ENCODE results near the gene GOLGA6L10.
"Not testable (repeated sequence)": the region's sequence is repeated elsewhere in the genome, so short reads cannot be mapped to it uniquely, and the experiment has no call there.

The GOLGA6L10 gene, protein sequence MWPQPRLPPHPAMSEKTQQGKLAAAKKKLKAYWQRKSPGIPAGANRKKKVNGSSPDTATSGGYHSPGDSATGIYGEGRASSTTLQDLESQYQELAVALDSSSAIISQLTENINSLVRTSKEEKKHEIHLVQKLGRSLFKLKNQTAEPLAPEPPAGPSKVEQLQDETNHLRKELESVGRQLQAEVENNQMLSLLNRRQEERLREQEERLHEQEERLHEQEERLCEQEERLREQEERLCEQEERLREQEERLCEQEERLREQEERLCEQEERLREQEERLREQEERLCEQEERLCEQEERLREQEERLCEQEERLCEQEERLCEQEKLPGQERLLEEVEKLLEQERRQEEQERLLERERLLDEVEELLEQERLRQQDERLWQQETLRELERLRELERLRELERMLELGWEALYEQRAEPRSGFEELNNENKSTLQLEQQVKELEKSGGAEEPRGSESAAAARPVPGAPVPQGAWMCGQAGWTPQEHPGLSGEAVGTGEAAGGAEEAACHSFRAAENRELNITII

DNA sequence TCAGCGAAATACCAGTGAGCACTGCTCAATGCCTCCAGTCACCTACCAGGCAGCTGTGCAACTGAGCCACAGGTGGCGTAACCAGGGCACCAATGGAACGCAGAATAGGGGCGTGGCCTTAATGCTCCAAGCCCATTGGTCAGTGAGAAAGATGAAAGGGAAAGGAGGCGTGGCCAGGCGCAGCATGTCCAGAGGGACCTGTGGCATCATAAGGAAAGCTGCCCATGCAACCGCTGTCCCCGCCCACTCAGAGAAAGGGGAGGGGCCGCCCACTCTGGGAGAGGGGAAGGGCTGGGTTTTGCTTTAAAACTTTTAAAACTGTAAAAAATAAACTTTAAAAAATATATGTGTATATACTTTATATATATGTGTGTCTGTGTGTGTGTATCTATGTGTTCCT lies at the start of gene GOLGA6L10:
GOLGA6L10 (minus strand) TSS at position 101 of the 400 bp plus-strand sequence; CDS start at position 1, 100 bp downstream.
- not testable (repeated sequence) for DNase-seq (ENCODE audit: low read depth)

DNA sequence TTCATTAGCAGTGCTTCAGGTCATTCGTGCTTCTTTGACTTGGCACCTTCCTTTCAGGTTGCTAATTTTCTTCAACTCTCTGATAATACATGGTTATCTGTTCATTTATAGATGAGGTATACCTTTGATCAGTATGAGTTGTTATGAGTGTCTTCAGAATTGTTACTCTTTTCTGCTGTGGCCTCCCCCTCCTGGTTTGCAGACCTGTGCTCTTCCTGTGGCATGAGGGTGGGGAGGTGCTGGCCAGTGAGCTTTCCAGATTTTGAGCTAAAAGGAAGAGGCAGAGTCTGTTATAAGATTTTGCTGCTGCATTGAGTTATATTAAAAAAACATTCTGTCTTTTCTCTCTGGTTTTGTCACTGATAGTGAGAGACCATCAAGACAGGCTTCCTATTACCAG lies 49.5 kb upstream of the GOLGA6L10 start:
- no peak for DNase-seq (ENCODE audit: low read depth)

DNA sequence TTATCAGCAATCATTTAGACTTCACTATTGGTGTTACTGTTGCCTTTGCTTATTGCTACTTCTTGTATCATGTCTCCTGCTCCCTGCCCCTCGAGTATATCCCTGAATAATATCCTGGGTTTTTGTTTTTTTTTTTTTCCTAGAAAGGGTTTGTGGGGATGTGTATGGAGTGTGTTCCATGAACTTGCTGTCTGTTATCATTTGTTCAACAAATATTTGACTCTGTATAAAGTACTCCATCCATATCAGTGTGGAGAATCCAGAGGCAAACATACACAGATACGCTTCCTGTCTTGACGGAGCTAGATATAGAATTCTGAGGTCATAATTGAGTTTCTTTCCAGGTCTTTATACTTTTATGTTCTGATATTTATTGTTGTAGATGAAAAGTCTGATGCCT lies 48.5 kb upstream of the GOLGA6L10 start:
- no peak for DNase-seq (ENCODE audit: low read depth)

DNA sequence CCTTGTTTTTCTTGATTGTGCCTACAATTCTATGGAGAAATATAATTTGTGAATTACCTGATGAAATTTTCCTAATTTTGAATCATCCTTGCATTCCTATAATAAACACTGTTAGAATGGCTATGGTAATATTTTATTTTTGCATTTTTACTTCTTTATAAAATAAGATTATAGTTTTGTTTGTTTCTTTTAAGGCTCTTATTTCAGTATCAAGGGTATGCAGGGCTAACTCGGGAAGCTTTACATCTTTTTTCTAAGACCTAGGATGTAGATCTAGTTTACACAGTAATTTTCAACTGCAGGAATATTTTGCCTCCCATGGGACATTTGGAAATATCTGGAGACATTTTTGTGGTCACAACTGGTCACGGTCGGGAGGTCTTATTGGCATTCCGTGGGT lies 46.5 kb upstream of the GOLGA6L10 start:
- not testable (repeated sequence) for DNase-seq (ENCODE audit: low read depth)

DNA sequence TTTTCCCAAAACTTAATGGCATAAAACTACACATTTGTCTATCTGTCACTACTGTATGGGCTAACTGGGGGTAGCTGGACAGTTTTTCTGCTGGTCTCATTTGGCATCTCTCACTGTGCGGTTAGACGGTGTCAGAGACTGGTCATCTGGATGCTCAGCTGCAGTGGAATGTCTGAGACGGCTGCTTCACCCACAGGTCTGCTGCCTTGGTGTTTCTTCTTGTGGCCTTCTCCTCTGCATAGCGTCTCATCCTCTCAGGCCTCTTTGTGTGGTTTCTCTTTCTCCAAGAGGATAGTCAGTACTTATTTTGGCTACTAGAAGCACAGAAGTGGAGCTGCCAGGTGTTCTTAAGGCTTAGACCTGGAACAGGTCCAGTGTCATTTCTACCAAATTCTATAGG lies 44.4 kb upstream of the GOLGA6L10 start:
- DNase-seq (ENCODE audit: low read depth), result peak; percentile 29

DNA sequence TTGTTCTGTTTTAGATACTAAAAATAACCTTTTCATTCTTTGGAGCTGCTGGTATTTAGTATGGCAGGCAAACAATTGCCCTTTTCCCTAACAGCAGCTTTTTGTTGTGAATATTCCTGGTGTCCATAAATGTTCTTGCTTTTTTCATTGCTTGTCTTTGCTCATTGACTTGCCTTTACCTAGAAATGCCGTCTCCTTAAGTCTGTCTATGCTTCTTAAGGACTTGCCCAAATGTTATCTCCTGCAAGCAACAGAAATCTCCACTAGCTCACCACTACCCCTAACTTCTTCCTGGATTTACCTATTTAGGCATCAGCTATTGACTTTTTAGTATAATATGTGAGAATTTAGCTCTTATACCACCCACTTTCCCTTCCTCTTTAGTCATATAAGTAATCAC lies 42.8 kb upstream of the GOLGA6L10 start:
- not testable (repeated sequence) for DNase-seq (ENCODE audit: low read depth)

DNA sequence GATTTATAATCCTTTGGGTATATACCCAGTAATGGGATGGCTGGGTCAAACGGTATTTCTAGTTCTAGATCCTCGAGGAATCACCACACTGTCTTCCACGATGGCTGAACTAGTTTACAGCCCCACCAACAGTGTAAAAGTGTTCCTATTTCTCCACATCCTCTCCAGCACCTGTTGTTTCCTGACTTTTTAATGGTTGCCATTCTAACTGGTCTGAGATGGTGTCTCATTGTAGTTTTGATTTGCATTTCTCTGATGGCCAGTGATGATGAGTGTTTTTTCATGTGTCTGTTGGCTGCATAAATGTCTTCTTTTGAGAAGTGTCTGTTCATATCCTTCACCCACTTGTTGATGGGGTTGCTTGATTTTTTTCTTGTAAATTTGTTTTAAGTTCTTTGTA lies 40.9 kb upstream of the GOLGA6L10 start:
- not testable (repeated sequence) for DNase-seq (ENCODE audit: low read depth)

DNA sequence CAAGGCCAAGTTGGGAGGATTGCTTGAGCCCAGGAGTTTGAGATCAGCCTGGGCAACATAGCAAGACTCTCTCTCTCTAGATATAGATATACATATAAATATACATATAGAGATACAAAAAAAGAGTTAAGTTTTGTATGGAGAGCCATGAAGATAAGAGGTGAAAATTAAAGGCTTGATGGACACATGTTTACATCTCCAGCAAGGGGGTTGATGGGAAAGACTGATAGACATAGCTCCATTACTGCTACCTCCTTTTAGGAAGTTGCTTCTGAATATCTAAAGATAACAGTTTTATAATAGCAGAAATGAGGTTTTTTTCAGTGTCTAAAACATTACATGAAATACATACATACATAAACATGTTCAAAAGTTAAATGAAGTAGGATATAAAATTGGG lies 37.9 kb upstream of the GOLGA6L10 start:
- not testable (repeated sequence) for DNase-seq (ENCODE audit: low read depth)

DNA sequence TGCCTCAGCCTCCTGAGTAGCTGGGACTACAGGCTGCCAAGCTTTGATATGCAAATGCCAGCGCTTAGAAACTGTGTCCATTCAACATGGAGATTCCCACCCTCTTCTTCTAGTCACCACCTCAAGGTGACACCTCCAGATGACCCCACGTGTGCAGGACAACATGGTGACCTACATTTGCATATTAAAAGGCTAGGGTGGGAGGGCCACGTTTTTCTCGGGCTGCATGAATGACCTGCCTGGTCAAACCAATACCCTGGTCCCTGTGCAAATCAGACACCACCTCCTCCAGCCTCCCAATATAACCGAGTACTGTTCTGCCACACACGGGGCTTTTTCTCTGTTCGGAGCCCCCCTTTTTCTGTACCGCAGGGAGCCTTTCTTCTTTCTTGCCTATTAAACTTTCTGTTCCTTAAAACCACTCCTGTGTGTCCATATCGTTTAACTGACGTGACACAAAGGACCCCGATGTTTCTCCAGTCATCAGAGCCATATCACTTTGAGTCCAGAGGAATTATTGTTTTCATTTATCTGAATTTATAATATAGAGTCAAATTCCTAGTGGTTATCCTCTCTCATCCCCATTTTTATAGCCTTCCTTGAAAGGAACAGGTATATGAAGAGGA lies 32.2 kb upstream of the GOLGA6L10 start:
- not testable (repeated sequence) for DNase-seq (ENCODE audit: low read depth)

DNA sequence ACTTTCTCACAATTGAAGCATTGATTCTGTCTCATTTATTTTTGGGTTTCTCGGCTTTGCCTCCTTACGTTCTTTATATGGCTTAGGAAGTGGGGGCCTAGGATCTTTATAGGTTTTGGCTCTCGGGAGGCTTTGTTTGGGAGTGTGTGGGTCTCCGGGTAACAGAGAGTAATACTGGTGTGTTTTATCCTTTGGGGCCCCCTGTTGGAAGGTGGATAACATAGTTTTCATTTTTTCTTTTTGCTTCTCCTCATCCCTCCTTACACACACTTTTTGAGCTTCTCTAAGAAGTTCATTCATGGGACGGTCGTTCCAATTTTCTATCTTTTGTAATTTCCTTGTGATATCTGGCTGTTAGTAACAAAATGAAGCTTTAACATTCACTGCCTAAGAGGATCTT lies 30.3 kb upstream of the GOLGA6L10 start:
- DNase-seq (ENCODE audit: low read depth), result not testable (repeated sequence)

DNA sequence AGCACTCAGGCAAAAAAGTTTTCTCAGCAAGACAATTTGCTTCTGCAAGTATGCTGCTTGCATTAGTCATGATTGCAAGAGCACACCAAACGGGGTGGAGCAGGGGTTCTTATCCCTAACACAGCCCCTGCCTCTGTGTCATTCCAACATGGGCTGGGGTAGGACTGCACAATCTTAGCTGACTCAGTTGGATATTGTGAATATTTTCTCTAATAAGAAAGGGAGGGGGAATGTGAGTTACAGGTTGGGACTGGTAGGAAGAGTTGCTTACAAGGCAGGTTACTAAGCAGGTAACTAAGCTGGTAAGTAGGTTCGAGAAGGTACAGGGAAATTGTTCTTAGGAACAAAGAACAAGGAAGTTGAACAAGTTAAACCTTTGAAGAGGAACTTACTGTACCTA lies 24.4 kb upstream of the GOLGA6L10 start:
- not testable (repeated sequence) for DNase-seq (ENCODE audit: low read depth)

DNA sequence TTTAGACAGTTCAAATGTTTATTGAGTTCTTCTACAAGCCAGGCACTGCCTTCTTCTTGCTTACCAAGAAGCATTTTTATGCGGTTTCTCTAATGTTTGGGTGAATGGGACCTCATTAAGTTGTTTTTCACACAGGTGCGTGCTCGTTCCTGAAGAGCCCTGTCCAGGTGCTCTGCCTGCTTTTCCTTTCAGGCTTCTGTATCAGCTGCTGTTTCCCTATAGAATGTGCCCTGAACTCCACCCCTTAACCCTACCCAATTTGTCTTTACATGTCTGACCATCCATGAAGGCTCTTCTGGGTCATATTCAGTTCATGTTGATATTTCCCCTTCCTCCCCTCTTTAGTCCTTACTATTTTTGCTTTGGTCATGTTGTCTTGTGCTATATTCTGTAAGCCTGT lies 22.4 kb upstream of the GOLGA6L10 start:
- DNase-seq (ENCODE audit: low read depth), result no peak

DNA sequence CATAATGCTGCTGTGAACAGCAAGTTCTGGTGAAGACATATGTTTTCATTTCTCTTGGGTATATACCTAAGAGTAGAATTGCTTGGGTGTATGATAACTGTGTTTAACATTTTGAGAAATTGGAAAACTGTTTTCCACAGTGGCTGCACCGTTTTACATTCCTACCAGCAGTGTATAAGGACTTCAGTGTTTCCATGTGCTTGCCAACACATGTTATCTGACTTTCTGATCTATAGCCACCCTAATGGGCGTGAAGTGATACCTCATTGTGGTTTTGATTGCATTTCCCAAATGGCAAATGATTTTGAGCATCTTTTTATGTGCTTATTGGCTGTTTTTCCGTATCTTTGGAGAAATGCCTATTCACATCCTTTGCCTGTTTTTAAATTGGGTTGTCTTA lies 18.5 kb upstream of the GOLGA6L10 start:
- not testable (repeated sequence) for DNase-seq (ENCODE audit: low read depth)

DNA sequence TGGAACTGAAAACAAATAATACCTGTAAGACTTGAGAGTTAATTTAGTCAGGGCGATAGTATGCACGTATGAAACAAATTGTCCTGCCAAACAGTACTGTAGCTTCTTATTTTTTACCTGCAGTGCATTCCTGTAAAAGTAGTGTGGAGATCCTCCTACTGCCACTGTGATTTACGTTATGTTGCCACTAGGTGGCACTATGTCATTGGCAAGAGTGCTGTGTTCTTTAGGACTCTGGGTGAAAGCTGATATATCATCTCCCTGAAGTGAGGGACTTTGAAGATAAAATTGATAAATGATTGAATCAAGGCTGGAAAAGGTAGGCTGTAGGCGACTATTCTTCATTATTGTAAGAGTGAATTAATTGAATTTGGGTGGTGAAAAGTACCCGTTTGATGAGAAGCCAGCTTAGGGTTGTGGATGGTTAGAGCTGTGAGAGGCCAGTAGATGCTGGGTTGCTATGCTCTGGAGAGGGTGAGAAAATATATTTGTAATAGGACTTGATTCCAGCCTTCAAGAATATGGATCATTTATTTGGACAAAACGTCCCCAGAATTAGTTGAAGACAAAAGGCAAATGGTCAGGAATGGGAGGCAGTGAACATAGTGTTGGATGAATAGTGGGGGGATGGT lies 16.5 kb upstream of the GOLGA6L10 start:
- not testable (repeated sequence) for DNase-seq (ENCODE audit: low read depth)

DNA sequence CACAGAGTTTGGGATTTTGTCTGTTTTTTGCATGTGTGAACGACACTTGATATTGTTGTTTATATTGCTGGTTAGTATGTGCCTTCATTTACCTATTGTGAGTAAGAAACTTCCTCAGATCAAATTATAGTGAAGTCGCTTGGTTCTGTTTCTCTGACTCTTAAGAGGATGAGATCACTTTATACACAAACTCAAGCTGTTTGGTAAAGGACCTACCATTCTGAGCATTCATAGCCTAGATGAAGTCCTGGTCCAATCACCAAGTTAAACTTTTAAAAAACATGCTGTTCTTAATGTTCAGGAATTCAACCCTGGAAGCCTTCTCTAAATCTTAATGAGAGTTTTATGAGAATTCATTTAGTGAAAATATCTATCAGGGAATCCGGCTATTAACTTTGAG lies 15.3 kb upstream of the GOLGA6L10 start:
- DNase-seq (ENCODE audit: low read depth), result not testable (repeated sequence)

DNA sequence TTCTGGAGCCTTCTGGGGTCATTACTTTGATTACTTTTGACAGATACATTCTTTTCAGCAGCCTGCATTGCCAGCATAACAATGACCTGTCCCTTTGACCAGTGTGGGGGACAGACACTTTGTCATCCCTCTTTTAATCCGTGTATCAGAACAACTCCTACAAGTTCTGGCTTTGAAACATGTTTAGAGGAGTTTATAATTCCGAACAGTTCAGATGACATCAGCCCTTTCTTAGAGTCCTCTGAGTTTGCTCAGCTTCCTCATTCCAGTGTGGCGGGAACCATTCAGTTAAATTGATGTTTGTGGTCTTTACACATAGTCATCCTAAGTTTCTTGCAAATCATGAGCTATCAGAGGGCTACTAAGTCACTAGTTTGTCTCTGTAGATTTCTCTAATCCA lies 13.5 kb upstream of the GOLGA6L10 start:
- not testable (repeated sequence) for DNase-seq (ENCODE audit: low read depth)

DNA sequence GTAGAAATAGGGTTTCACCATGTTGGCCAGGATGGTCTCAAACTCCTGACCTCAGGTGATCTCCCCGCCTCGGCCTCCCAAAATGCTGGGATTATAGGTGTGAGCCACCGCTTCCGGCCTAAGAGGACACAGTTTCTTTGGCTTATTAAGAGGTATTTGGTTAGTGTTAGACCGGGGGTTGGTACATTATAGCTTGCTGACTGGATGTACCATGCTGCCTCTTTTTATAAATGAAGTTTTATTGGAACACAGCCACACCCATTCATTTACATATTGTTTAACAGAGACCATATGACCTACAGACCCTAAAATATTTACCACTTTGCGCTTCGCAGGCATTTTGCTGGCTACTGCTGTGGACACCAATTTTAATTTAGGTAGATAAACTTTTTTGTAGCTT lies 11.3 kb upstream of the GOLGA6L10 start:
- not testable (repeated sequence) for DNase-seq (ENCODE audit: low read depth)

DNA sequence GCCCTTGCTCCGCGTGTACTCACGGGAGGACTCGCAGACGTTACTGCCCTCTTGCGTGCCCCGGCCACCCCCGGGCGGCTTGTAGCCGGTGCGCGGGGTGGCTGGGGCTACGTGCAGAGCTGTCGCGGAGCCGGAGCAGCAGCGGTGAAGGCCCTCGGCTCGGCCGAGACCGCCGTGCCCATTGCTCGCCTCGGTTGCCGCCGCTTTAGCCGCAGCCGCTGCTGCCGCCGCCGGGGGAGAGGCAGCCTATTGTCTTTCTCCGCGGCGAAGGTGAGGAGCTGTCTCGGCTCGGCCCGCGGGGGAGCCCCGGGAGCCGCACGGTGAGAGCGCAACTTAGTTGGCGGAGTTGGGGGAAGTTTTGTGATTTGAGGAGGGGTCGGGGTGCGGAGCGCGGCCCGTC lies 5.8 kb upstream of the GOLGA6L10 start:
- DNase-seq (ENCODE audit: low read depth), result not testable (repeated sequence)

DNA sequence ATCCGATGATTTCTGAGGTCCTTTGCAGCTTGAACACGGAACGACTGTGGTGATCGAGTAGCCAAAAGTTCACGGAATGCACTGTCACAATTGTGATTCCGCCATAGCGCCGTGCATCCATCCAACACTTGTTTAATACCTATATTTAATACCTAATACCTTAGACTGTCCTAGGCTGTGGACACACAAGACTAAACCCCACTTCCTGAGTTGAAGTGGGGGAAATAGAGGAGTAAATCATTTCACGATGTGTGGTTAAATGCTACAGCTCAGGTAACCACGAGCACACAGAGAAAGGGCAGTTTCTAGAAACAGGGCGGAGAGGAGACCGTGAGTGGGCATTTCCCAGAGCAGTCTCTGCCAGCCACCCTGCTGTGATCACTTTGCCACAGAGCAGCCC lies 5.3 kb upstream of the GOLGA6L10 start:
- DNase-seq (ENCODE audit: low read depth), result not testable (repeated sequence)

DNA sequence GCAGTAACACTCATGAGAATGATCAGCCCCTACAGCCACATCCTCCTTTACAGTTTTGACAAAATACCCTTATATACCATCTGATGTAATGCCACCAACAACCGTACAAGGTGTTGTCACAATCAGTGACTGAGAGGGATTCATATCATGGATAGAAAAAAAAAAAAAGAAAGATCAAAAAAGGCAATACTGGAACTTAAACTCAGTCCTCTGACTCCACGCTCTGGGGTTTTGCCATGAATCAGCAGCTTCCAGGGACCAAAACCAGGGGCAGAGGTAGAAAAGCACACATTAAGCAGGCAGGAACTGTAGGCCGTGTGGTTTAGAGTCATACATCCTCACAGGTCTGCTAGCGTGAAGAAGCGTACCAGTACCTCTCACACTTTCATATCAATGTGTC lies 1.6 kb downstream of the GOLGA6L10 start:
- not testable (repeated sequence) for DNase-seq (ENCODE audit: low read depth)

DNA sequence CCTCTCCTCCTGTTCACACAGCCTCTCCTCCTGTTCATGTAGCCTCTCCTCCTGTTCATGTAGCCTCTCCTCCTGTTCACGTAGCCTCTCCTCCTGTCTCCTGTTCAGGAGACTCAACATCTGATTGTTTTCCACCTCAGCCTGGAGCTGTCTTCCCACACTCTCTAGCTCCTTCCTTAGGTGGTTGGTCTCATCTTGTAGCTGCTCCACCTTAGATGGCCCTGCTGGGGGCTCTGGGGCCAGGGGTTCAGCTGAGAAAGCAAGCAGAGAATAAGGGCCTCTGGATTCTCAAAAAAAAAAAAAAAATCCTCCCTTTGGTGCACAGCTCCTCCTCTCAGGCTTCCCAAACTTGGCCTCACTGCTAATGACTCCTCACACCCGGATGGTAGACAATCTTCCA lies 4.1 kb downstream of the GOLGA6L10 start:
- not testable (repeated sequence) for DNase-seq (ENCODE audit: low read depth)

DNA sequence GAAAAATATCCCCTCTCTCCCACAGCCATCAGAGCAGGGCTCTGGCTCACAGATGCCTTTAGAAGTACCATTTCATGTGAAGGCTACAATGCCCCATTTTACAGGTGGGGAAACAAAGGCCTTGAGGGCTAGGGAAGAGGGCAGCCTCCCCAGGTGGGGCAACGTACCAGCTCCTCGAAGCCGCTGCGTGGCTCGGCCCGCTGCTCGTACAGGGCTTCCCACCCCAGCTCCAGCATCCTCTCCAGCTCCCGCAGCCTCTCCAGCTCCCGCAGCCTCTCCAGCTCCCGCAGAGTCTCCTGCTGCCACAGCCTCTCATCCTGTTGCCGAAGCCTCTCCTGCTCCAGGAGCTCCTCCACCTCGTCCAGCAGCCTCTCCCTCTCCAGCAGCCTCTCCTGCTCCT lies 4.9 kb downstream of the GOLGA6L10 start:
- DNase-seq (ENCODE audit: low read depth), result not testable (repeated sequence)

DNA sequence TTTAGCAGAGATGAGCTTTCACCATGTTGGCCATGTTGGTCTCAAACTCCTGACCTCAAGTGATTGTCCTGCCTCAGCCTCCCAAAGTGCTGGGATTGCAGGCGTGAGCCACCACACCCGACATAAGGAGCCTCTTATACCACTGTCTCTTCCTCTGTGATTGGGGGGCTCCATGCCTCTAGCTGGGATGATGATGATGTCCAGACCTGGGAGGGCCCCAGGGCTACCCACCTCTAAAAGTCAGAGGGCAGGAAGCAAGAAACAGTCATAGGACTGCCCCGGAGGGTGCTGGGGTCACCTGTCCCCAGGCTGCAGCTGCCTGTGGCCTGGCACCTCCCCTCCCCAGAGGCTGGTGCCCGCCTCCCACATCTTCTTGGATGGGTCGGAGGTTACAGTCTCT lies 5.4 kb downstream of the GOLGA6L10 start:
- DNase-seq (ENCODE audit: low read depth), result not testable (repeated sequence)
